ENCODE data around the gene ALDOC.

- TF ChIP-seq EZH2 (IDR thresholded peaks at IDR 0.05; ENCODE audit: insufficient read depth, poor library complexity, severe bottlenecking) (no peak), EZH2phosphoT487 (IDR thresholded peaks at IDR 0.05; ENCODE audit: insufficient read depth, low read depth) (no peak)
Observed at GRCh38 chr17:28573521-28573920, 3.2 kb downstream of the ALDOC start.

Data from GM23248 (cell line).